OCI-LY3 (cell line): Measurements from ENCODE around the gene ARID3A.

ENCODE experiments used
- EZH2phosphoT487 ChIP-seq: fragments of 200-600 bp; shearing (Covaris generic); IDR thresholded peaks from 2 replicates; pipeline ENCODE4 v1.6.1; 2018; ENCODE audit warnings: antibody characterized with exemption, mixed run types, low read depth
- TF ChIP-seq, protein P1 (sequence below): fragments of 200-600, 300-600 bp; sonication (generic); IDR thresholded peaks from 2 replicates; pipeline ENCODE4 v1.5.1; 2014; ENCODE audit warnings: antibody characterized with exemption, low read length, low read depth

DNA sequence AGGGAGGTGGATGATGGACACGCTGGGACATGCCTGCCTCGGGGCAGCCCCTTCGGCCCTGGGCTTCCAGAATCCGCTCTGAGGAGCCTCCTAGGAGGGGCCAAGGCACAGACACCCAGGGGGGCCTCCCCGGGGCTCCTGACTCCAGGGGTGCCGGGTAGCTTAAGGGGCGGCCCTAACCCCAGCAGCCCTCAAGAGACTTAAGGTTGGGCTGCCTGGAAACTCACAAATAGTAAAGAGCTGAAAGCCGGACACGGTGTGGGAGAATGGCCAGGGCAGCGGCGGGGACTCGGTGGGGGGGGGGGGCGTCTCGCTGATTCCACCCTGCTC lies 7.7 kb downstream of the ARID3A start:
- TF ChIP-seq, protein P1, sequence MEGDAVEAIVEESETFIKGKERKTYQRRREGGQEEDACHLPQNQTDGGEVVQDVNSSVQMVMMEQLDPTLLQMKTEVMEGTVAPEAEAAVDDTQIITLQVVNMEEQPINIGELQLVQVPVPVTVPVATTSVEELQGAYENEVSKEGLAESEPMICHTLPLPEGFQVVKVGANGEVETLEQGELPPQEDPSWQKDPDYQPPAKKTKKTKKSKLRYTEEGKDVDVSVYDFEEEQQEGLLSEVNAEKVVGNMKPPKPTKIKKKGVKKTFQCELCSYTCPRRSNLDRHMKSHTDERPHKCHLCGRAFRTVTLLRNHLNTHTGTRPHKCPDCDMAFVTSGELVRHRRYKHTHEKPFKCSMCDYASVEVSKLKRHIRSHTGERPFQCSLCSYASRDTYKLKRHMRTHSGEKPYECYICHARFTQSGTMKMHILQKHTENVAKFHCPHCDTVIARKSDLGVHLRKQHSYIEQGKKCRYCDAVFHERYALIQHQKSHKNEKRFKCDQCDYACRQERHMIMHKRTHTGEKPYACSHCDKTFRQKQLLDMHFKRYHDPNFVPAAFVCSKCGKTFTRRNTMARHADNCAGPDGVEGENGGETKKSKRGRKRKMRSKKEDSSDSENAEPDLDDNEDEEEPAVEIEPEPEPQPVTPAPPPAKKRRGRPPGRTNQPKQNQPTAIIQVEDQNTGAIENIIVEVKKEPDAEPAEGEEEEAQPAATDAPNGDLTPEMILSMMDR: no peak
- no peak for TF ChIP-seq EZH2phosphoT487
